ENCODE results near the gene C2orf80.
"Not testable (repeated sequence)": the region's sequence is repeated elsewhere in the genome, so short reads cannot be mapped to it uniquely, and the experiment has no call there.

Gene C2orf80

GRCh38 chr2:208189810-208190503 is at the start of gene C2orf80:
TSS of gene C2orf80 (minus strand) at chr2:208190030. CDS start at chr2:208186986, 3,044 bp downstream.
- FAIRE-seq (no peak), DNase-seq (ENCODE audit: low spot score) (no peak)

- no peak for DNase-seq (ENCODE audit: low spot score)
- no peak for FAIRE-seq
These were observed 46.0 kb upstream of the C2orf80 start for GRCh38 chr2:208235860-208236259.

- no peak for FAIRE-seq
- no peak for DNase-seq (ENCODE audit: low spot score)
These were observed 45.0 kb upstream of the C2orf80 start for GRCh38 chr2:208234786-208235185.

GRCh38 chr2:208228476-208228875 is 38.6 kb upstream of the C2orf80 start:
- DNase-seq (ENCODE audit: low spot score): no peak
- FAIRE-seq: no peak

- FAIRE-seq (no peak), DNase-seq (ENCODE audit: low spot score) (no peak)
These were observed 37.9 kb upstream of the C2orf80 start for GRCh38 chr2:208227581-208228232.

GRCh38 chr2:208224802-208225201 is 35.0 kb upstream of the C2orf80 start:
- FAIRE-seq: no peak

GRCh38 chr2:208222351-208222750 is 32.5 kb upstream of the C2orf80 start:
- DNase-seq (ENCODE audit: low spot score) (peak; percentile 44), FAIRE-seq (no peak)

More at GRCh38 chr2:208224802-208225201, 35.0 kb upstream of the C2orf80 start:
- DNase-seq (ENCODE audit: low spot score): peak; percentile 49

- not testable (repeated sequence) for DNase-seq (ENCODE audit: low spot score); FAIRE-seq
These were observed 32.0 kb upstream of the C2orf80 start for GRCh38 chr2:208221873-208222272.

GRCh38 chr2:208210688-208211451 is 21.0 kb upstream of the C2orf80 start:
- FAIRE-seq (no peak), DNase-seq (ENCODE audit: low spot score) (no peak)

- FAIRE-seq (no peak), DNase-seq (ENCODE audit: low spot score) (no peak)
These were observed 18.7 kb upstream of the C2orf80 start for GRCh38 chr2:208208335-208209085.

GRCh38 chr2:208207769-208208168 is 17.9 kb upstream of the C2orf80 start:
- DNase-seq (ENCODE audit: low spot score) (no peak), FAIRE-seq (no peak)

GRCh38 chr2:208204166-208204565 is 14.3 kb upstream of the C2orf80 start:
- DNase-seq (ENCODE audit: low spot score): no peak
- no peak for FAIRE-seq

- no peak for FAIRE-seq
- no peak for DNase-seq (ENCODE audit: low spot score)
These were observed 5.7 kb upstream of the C2orf80 start for GRCh38 chr2:208195531-208195930.

GRCh38 chr2:208192611-208193236 is 2.9 kb upstream of the C2orf80 start:
- FAIRE-seq: no peak
- DNase-seq (ENCODE audit: low spot score): no peak

GRCh38 chr2:208189069-208189809 is 591 bp downstream of the C2orf80 start:
- FAIRE-seq (no peak), DNase-seq (ENCODE audit: low spot score) (no peak)

- FAIRE-seq (no peak), DNase-seq (ENCODE audit: low spot score) (no peak)
These were observed 2.9 kb downstream of the C2orf80 start for GRCh38 chr2:208186893-208187292.

GRCh38 chr2:208186465-208186864 is 3.4 kb downstream of the C2orf80 start:
- DNase-seq (ENCODE audit: low spot score) (no peak), FAIRE-seq (no peak)

- no peak for DNase-seq (ENCODE audit: low spot score)
- FAIRE-seq: no peak
These were observed 5.7 kb downstream of the C2orf80 start for GRCh38 chr2:208183972-208184705.

GRCh38 chr2:208183526-208183925 is 6.3 kb downstream of the C2orf80 start:
- no peak for FAIRE-seq
- no peak for DNase-seq (ENCODE audit: low spot score)

GRCh38 chr2:208182835-208183234 is 7.0 kb downstream of the C2orf80 start:
- DNase-seq (ENCODE audit: low spot score): no peak
- peak; percentile 40 for FAIRE-seq
